Tibial nerve (tissue), 3 donors: ENCODE measurements around the gene UBLCP1.

Source experiments
- POLR2A ChIP-seq, 2 donors: fragments of 450-650 bp; IDR thresholded peaks; one replicate each; pipeline ENCODE4 v1.6.1; 2017; ENCODE audit warnings: antibody characterized with exemption in 2 of 2, mild to moderate bottlenecking in 2 of 2, moderate library complexity in 2 of 2
- TF ChIP-seq, protein P1 (sequence below), 5 experiments: fragments of 200-600 bp in 3 of 5; fragments of 450-650 bp in 2 of 5; sonication (generic) in 3 of 5; IDR thresholded peaks; one replicate each; pipeline ENCODE4 v1.5.1; 2016 to 2019; ENCODE audit warnings: antibody characterized with exemption in 5 of 5, mild to moderate bottlenecking in 3 of 5, moderate library complexity in 2 of 5

GRCh38 chr5:159319832-159320231 lies 56.7 kb downstream of the UBLCP1 start:
- TF ChIP-seq, protein P1, sequence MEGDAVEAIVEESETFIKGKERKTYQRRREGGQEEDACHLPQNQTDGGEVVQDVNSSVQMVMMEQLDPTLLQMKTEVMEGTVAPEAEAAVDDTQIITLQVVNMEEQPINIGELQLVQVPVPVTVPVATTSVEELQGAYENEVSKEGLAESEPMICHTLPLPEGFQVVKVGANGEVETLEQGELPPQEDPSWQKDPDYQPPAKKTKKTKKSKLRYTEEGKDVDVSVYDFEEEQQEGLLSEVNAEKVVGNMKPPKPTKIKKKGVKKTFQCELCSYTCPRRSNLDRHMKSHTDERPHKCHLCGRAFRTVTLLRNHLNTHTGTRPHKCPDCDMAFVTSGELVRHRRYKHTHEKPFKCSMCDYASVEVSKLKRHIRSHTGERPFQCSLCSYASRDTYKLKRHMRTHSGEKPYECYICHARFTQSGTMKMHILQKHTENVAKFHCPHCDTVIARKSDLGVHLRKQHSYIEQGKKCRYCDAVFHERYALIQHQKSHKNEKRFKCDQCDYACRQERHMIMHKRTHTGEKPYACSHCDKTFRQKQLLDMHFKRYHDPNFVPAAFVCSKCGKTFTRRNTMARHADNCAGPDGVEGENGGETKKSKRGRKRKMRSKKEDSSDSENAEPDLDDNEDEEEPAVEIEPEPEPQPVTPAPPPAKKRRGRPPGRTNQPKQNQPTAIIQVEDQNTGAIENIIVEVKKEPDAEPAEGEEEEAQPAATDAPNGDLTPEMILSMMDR (IDR thresholded peaks at IDR 0.05) = no peak
- no peak for TF ChIP-seq POLR2A (IDR thresholded peaks at IDR 0.05)
